Cerebellar nuclear complex (tissue), 1 donor: ENCODE results near the gene B3GNT2.
"Not testable (repeated sequence)": the region's sequence is repeated elsewhere in the genome, so short reads cannot be mapped to it uniquely, and the experiment has no call there.

Source experiments
- DNase-seq, 2 experiments: peaks; one replicate each; lab custom pipeline; 2025; lab: John Stamatoyannopoulos, UW

B3GNT2 gene

GRCh38 chr2:62238236-62238635 lies 42.3 kb downstream of the B3GNT2 start:
- DNase-seq = no peak

- no peak for DNase-seq
Measured at GRCh38 chr2:62240546-62240945, 44.6 kb downstream of the B3GNT2 start.

GRCh38 chr2:62243983-62244382 lies 48.1 kb downstream of the B3GNT2 start:
- no peak for DNase-seq

GRCh38 chr2:62248226-62248625 lies 52.3 kb downstream of the B3GNT2 start:
- no peak for DNase-seq

GRCh38 chr2:62250239-62250638 lies 54.3 kb downstream of the B3GNT2 start:
- DNase-seq = no peak

- no peak for DNase-seq
Measured at GRCh38 chr2:62254424-62255266, 58.7 kb downstream of the B3GNT2 start.

- no peak for DNase-seq
Measured at GRCh38 chr2:62257466-62257865, 61.6 kb downstream of the B3GNT2 start.

GRCh38 chr2:62263076-62263715 lies 67.3 kb downstream of the B3GNT2 start:
- no peak for DNase-seq

- no peak for DNase-seq
Measured at GRCh38 chr2:62264186-62264585, 68.3 kb downstream of the B3GNT2 start.

GRCh38 chr2:62265106-62265505 lies 69.2 kb downstream of the B3GNT2 start:
- no peak for DNase-seq

- no peak for DNase-seq
Measured at GRCh38 chr2:62266433-62267038, 70.6 kb downstream of the B3GNT2 start.

GRCh38 chr2:62267696-62268095 lies 71.8 kb downstream of the B3GNT2 start:
- no peak for DNase-seq

- DNase-seq = not testable (repeated sequence)
Measured at GRCh38 chr2:62268681-62269188, 72.8 kb downstream of the B3GNT2 start.

GRCh38 chr2:62270728-62271127 lies 74.8 kb downstream of the B3GNT2 start:
- no peak for DNase-seq
